Loucy (cell line): Measurements from ENCODE around the gene FAM193B.

Experiments used
- H2AFZ ChIP-seq: fragments of 200-600 bp; sonication (generic); 2 replicates; pipeline ENCODE4 v1.6.0; 2016; ENCODE audit warnings: antibody characterized with exemption, mild to moderate bottlenecking, low read length, moderate library complexity
- H3F3A ChIP-seq: fragments of 200-600 bp; 2 replicates; pipeline ENCODE4 v1.6.0; 2016; ENCODE audit warnings: antibody characterized with exemption, low read depth, mild to moderate bottlenecking
- H3K27me3 ChIP-seq: fragments of 200-600 bp; sonication (generic); 2 replicates; pipeline ENCODE4 v1.6.1; 2014; ENCODE audit warnings: low read length, mild to moderate bottlenecking; ENCODE audit not compliant: insufficient read depth, poor library complexity, severe bottlenecking
- H3K36me3 ChIP-seq: fragments of 200-600 bp; sonication (generic); 2 replicates; pipeline ENCODE4 v1.6.1; 2016; ENCODE audit warnings: low read length; ENCODE audit not compliant: insufficient read depth
- H3K4me1 ChIP-seq: fragments of 200-600 bp; sonication (generic); 2 replicates; pipeline ENCODE4 v1.5.1; 2014; ENCODE audit warnings: low read length, mild to moderate bottlenecking; ENCODE audit not compliant: insufficient read depth, poor library complexity, severe bottlenecking
- H3K4me2 ChIP-seq: fragments of 200-600 bp; sonication (generic); 2 replicates; pipeline ENCODE4 v1.6.0; 2014; ENCODE audit warnings: antibody characterized with exemption, low read length, low read depth, mild to moderate bottlenecking; ENCODE audit not compliant: poor library complexity, severe bottlenecking
- H3K4me3 ChIP-seq: fragments of 200-600 bp; sonication (generic); 2 replicates; pipeline ENCODE4 v1.5.1; 2014; ENCODE audit warnings: low read length, mild to moderate bottlenecking, mixed read lengths; ENCODE audit not compliant: poor library complexity, severe bottlenecking
- H3K79me2 ChIP-seq: fragments of 200-600 bp; sonication (generic); 2 replicates; pipeline ENCODE4 v1.6.1; 2014; ENCODE audit warnings: low read length; ENCODE audit not compliant: insufficient read depth
- H3K9ac ChIP-seq: fragments of 200-600 bp; sonication (generic); 2 replicates; pipeline ENCODE4 v1.6.0; 2014; ENCODE audit warnings: mild to moderate bottlenecking, low read depth, low read length, moderate library complexity; ENCODE audit not compliant: poor library complexity, severe bottlenecking
- H3K9me2 ChIP-seq: fragments of 200-600 bp; sonication (generic); replicated peaks from 2 replicates; pipeline ENCODE4 v1.6.1; 2016; ENCODE audit warnings: low read depth, low read length, mixed read lengths
- H3K9me3 ChIP-seq: fragments of 200-600 bp; sonication (generic); 2 replicates; pipeline ENCODE4 v1.6.1; 2014; ENCODE audit warnings: mild to moderate bottlenecking, antibody characterized with exemption, low read length, low read depth; ENCODE audit not compliant: insufficient read depth
- H4K20me1 ChIP-seq: fragments of 200-600 bp; sonication (generic); 2 replicates; pipeline ENCODE4 v1.6.0; 2014; ENCODE audit warnings: antibody characterized with exemption, low read length, mild to moderate bottlenecking; ENCODE audit not compliant: insufficient read depth, poor library complexity, severe bottlenecking
- CTCF ChIP-seq: fragments of 200-600 bp; sonication (generic); conservative IDR thresholded peaks from 2 replicates; pipeline ENCODE4 v1.5.1; 2014; ENCODE audit warnings: mild to moderate bottlenecking, antibody characterized with exemption, low read length
- EZH2phosphoT487 ChIP-seq: fragments of 200-600 bp; IDR thresholded peaks from 2 replicates; pipeline ENCODE4 v1.6.1; 2018; ENCODE audit warnings: antibody characterized with exemption, mild to moderate bottlenecking, moderate library complexity, borderline replicate concordance

The FAM193B gene

GRCh38 chr5:177474002-177474476 is 80.3 kb downstream of the FAM193B start:
- TF ChIP-seq EZH2phosphoT487 (no peak), CTCF (no peak)
- peaks cover 40% of the 10 kb centered on the region for H3K79me2 ChIP-seq
- no peaks in the 10 kb centered on the region for H3K9me2 ChIP-seq
- H3K36me3 ChIP-seq = no peaks in the 10 kb centered on the region
- peaks cover 34% of the 10 kb centered on the region for H4K20me1 ChIP-seq
- H3K4me2 ChIP-seq = no peak overlapping the region
- H3K27me3 ChIP-seq = no peaks in the 10 kb centered on the region
- no peaks in the 10 kb centered on the region for H3K9me3 ChIP-seq
- no peak overlapping the region for H2AFZ ChIP-seq
- H3K4me1 ChIP-seq = peaks cover 16% of the 10 kb centered on the region
- H3K9ac ChIP-seq = no peak overlapping the region
- no peak overlapping the region for H3K4me3 ChIP-seq
- H3F3A ChIP-seq = no peaks in the 10 kb centered on the region

DNA sequence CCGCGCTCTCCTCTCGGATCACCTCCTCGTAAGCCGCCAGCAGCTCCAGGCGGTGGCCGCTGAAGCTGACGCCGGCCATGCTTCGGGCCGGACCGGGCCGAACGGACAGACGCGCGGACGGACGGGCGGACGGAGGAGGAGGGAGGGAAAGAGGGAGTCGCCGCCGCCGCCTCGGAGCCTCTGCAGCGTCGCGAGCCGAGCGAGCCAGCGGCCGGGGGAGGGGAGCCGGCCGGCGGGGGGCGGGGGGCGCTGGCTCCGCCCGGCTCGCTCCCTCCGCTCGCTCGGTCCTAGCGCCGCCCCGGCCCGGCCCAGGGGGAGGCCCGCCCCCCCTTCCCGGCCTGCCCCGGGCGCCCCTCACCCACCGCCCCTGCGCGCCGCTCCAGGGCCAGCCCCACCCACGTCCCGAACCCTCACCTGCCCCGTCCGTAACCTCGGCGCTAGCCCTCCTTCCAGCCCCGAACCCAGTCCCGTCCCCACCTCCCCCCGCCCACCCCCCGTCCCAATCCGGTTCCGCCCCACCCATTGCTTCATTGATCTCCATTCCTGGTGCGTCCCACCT is 80.8 kb downstream of the FAM193B start, which contains the start of gene DBN1:
TSS of gene DBN1 (minus strand) at position 192 of the 559 bp plus-strand sequence. CDS start at position 79, 113 bp downstream.
- Histone ChIP-seq H3F3A (no peaks in the 10 kb centered on the region), H3K9me2 (no peaks in the 10 kb centered on the region), H2AFZ (no peak within 1 kb of the TSS), H3K36me3 (no peaks in the 10 kb centered on the region), H4K20me1 (peaks cover 34% of the 10 kb centered on the region), H3K4me2 (peak within 1 kb of the TSS; percentile 91), H3K79me2 (peaks cover 45% of the 10 kb centered on the region), H3K9ac (peak within 1 kb of the TSS; percentile 71), H3K4me1 (peaks cover 16% of the 10 kb centered on the region), H3K27me3 (no peaks in the 10 kb centered on the region), H3K4me3 (peak within 1 kb of the TSS; percentile 89), H3K9me3 (no peaks in the 10 kb centered on the region)
- TF ChIP-seq EZH2phosphoT487 (no peak), CTCF (no peak)

GRCh38 chr5:177472460-177473442 is 81.6 kb downstream of the FAM193B start:
- peaks cover 34% of the 10 kb centered on the region for H4K20me1 ChIP-seq
- TF ChIP-seq EZH2phosphoT487 = no peak
- TF ChIP-seq CTCF = no peak
- no peaks in the 10 kb centered on the region; the same call in 1 of the 2 replicates for H3K36me3 ChIP-seq
- no peaks in the 10 kb centered on the region for H3K9me2 ChIP-seq
- peak overlapping the region; percentile 91 for H3K4me2 ChIP-seq
- no peaks in the 10 kb centered on the region for H3K9me3 ChIP-seq
- H3K79me2 ChIP-seq = peaks cover 45% of the 10 kb centered on the region
- H3K27me3 ChIP-seq = no peaks in the 10 kb centered on the region
- H3F3A ChIP-seq = no peaks in the 10 kb centered on the region
- peaks cover 16% of the 10 kb centered on the region for H3K4me1 ChIP-seq
- H2AFZ ChIP-seq = no peak overlapping the region
- peak overlapping the region; percentile 71 for H3K9ac ChIP-seq
- H3K4me3 ChIP-seq = peak overlapping the region; percentile 89
